Mesothelial cell of epicardium (in vitro differentiated cells): Measurements from ENCODE around the gene OR2T10. TPM values are rescaled to one million over a fixed set of nuclear protein-coding genes. Genes with fewer than 3 reads are reported as not detected.

Experiments used
- DNase-seq, 2 experiments: peaks; one replicate each; pipeline ENCODE4 v3.0.0; 2021; ENCODE audit warnings: low spot score in 2 of 2; ENCODE audit not compliant: unreplicated experiment in 2 of 2
- H3K27ac Mint-ChIP-seq: 2 replicates; pipeline ENCODE4 v1.8.0; 2021; ENCODE audit warnings: mixed read lengths
- H3K27me3 Mint-ChIP-seq: 2 replicates; pipeline ENCODE4 v1.8.0; 2021; ENCODE audit warnings: low read depth, mixed read lengths
- H3K36me3 Mint-ChIP-seq: 2 replicates; pipeline ENCODE4 v1.8.0; 2021; ENCODE audit warnings: mixed read lengths
- H3K4me1 Mint-ChIP-seq: 2 replicates; pipeline ENCODE4 v1.8.0; 2021; ENCODE audit warnings: mixed read lengths
- H3K4me3 Mint-ChIP-seq: 2 replicates; pipeline ENCODE4 v1.8.0; 2021; ENCODE audit warnings: mild to moderate bottlenecking, moderate library complexity, mixed read lengths
- H3K9me3 Mint-ChIP-seq: 2 replicates; pipeline ENCODE4 v1.8.0; 2021; ENCODE audit warnings: mixed read lengths
- CTCF ChIP-seq: fragments of 200-600 bp; sonication (generic); IDR thresholded peaks from one replicate; pipeline ENCODE4 v1.5.0; 2021; ENCODE audit warnings: antibody characterized with exemption; ENCODE audit not compliant: unreplicated experiment
- total RNA-seq: library from RNA; stranded (reverse); gene quantifications from 3 replicates; pipeline ENCODE4 v1.2.1, GENCODE V29; 2021

Gene OR2T10
- total RNA-seq, 1 donor from 2014 or later, result not detected

- H3K4me1 Mint-ChIP-seq, result no peaks in the 10 kb centered on the region
- DNase-seq, result no peak
- H3K4me3 Mint-ChIP-seq, result no peak overlapping the region
- H3K9me3 Mint-ChIP-seq, result peaks cover 43% of the 10 kb centered on the region
- no peaks in the 10 kb centered on the region for H3K36me3 Mint-ChIP-seq
- H3K27me3 Mint-ChIP-seq, result no peaks in the 10 kb centered on the region
- H3K27ac Mint-ChIP-seq, result no peak overlapping the region
- TF ChIP-seq CTCF, result no peak
Observed at GRCh38 chr1:248621770-248622169, 24.3 kb upstream of the OR2T10 start.

- no peak overlapping the region for H3K27ac Mint-ChIP-seq
- H3K36me3 Mint-ChIP-seq, result no peaks in the 10 kb centered on the region
- H3K9me3 Mint-ChIP-seq, result peaks cover 72% of the 10 kb centered on the region
- no peaks in the 10 kb centered on the region for H3K4me1 Mint-ChIP-seq
- TF ChIP-seq CTCF, result no peak
- H3K4me3 Mint-ChIP-seq, result no peak overlapping the region
- DNase-seq, result no peak
- H3K27me3 Mint-ChIP-seq, result no peaks in the 10 kb centered on the region
Observed at GRCh38 chr1:248618878-248619277, 21.4 kb upstream of the OR2T10 start.

GRCh38 chr1:248618119-248618518 lies 20.6 kb upstream of the OR2T10 start:
- Mint-ChIP-seq H3K4me3 (no peak overlapping the region), H3K27ac (no peak overlapping the region), H3K4me1 (no peaks in the 10 kb centered on the region), H3K27me3 (no peaks in the 10 kb centered on the region), H3K36me3 (no peaks in the 10 kb centered on the region), H3K9me3 (peaks cover 79% of the 10 kb centered on the region)
- DNase-seq, result no peak
- no peak for TF ChIP-seq CTCF

- no peak overlapping the region for H3K27ac Mint-ChIP-seq
- peaks cover 76% of the 10 kb centered on the region for H3K9me3 Mint-ChIP-seq
- no peak for DNase-seq
- TF ChIP-seq CTCF, result no peak
- no peaks in the 10 kb centered on the region for H3K36me3 Mint-ChIP-seq
- no peaks in the 10 kb centered on the region for H3K4me1 Mint-ChIP-seq
- H3K27me3 Mint-ChIP-seq, result no peaks in the 10 kb centered on the region
- no peak overlapping the region for H3K4me3 Mint-ChIP-seq
Observed at GRCh38 chr1:248613742-248614141, 16.2 kb upstream of the OR2T10 start.

- Mint-ChIP-seq H3K36me3 (no peaks in the 10 kb centered on the region), H3K27ac (no peak overlapping the region), H3K27me3 (no peaks in the 10 kb centered on the region), H3K4me3 (no peak overlapping the region), H3K4me1 (no peaks in the 10 kb centered on the region), H3K9me3 (peaks cover 79% of the 10 kb centered on the region)
- DNase-seq, result no peak
- no peak for TF ChIP-seq CTCF
Observed at GRCh38 chr1:248611883-248612414, 14.4 kb upstream of the OR2T10 start.

- Mint-ChIP-seq H3K4me1 (no peaks in the 10 kb centered on the region), H3K27ac (no peak overlapping the region), H3K9me3 (peaks cover 79% of the 10 kb centered on the region), H3K27me3 (no peaks in the 10 kb centered on the region), H3K36me3 (no peaks in the 10 kb centered on the region), H3K4me3 (no peak overlapping the region)
- TF ChIP-seq CTCF, result no peak
- DNase-seq, result no peak
Observed at GRCh38 chr1:248610301-248610700, 12.8 kb upstream of the OR2T10 start.
